ENCODE results near the gene AHNAK2. TPM values are rescaled to one million over a fixed set of nuclear protein-coding genes. Genes with fewer than 3 reads are reported as not detected.

Gene AHNAK2
- total and polyA plus RNA-seq, 2 experiments from 2014 or later = 17.8 to 78.0 TPM

DNA sequence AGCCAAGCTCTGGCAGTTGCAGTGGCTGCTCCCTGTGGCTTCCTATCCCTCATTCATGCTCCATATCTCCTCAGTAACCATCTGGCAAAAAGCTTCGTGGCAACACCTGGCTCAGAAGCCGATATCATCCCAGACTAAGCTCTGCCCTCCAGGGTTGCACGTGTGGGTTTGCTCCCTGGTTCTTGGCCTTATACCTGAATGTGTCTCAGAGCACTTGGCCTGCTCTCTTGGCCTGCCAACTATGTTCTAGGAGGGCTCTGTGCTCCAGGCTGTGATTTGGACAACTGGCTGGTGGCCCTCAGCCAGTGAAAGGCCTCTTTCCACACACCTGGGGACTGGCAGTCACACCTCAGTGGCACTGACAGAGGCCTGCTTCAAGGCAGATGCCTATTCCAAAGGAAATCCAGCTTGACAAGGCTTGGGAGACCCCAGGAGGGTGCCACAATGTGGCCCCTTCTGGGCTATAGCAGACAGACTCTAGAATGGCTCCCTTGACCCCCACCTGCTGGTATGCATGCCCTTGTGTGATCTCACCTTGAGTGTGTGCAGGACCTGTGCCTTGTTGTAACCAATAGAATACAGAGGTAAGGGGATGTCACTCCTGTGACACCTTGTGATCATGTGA lies 43.0 kb downstream of the AHNAK2 start:
- no peaks in the 10 kb centered on the region for H3K36me3 ChIP-seq
- peaks cover 95% of the 10 kb centered on the region for H3K27me3 ChIP-seq
- H3K4me1 ChIP-seq (ENCODE audit: low read depth) = peaks cover 10% of the 10 kb centered on the region
- no peak overlapping the region for H3K27ac ChIP-seq
- no peak overlapping the region for H3K4me3 ChIP-seq
- H3K9me3 ChIP-seq (ENCODE audit: low read depth) = no peaks in the 10 kb centered on the region
- TF ChIP-seq, protein P1, sequence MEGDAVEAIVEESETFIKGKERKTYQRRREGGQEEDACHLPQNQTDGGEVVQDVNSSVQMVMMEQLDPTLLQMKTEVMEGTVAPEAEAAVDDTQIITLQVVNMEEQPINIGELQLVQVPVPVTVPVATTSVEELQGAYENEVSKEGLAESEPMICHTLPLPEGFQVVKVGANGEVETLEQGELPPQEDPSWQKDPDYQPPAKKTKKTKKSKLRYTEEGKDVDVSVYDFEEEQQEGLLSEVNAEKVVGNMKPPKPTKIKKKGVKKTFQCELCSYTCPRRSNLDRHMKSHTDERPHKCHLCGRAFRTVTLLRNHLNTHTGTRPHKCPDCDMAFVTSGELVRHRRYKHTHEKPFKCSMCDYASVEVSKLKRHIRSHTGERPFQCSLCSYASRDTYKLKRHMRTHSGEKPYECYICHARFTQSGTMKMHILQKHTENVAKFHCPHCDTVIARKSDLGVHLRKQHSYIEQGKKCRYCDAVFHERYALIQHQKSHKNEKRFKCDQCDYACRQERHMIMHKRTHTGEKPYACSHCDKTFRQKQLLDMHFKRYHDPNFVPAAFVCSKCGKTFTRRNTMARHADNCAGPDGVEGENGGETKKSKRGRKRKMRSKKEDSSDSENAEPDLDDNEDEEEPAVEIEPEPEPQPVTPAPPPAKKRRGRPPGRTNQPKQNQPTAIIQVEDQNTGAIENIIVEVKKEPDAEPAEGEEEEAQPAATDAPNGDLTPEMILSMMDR (IDR thresholded peaks at IDR 0.05; ENCODE audit: low read depth, low read length) = no peak
- DNase-seq (ENCODE audit: low read depth in 1 of 2, low spot score in 1 of 2) = no peak

DNA sequence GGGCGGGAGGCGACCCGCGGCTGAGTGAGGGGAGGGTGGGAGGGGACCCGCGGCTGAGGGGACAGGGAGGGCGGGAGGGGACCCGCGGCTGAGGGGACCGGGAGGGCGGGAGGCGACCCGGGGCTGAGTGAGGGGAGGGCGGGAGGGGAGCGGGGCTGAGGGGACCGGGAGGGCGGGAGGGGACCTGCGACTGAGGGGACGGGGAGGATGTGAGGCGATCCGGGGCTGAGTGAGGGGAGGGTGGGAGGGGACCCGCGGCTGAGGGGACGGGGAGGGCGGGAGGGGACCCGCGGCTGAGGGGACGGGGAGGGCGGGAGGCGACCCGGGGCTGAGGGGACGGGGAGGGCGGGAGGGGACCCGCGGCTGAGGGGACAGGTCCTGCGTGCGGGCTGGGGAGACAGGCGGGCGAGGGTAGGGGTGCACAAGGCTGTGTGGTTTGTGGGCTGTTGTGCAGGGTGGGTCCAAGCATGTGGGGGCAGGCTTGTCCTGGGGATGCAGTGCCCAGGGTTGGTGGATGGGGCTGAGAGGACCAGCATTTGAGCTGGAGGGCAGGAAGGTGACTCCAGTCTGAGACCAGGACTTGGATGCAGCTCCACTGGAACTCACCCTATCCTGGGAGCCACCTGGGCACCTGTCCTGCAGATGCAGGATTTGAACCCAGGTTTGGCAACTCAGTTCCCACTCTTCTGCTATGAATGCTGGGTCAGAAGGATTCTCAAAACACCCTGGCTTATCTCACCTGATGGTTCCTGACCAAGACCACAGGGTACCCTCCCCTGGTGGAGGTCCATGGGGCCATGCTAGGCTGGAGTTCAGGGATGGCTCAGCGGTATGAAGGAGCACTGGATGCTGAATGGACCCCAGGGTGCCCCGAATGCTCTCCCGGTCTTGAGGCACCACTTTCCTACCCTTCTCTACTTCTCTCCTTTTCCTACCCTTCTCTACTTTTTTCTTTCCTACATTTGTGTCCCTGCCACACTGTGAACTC lies 44.1 kb downstream of the AHNAK2 start:
- TF ChIP-seq, protein P1 (IDR thresholded peaks at IDR 0.05; ENCODE audit: low read depth, low read length) = no peak
- Histone ChIP-seq H3K36me3 (no peaks in the 10 kb centered on the region), H3K27me3 (peaks cover 84% of the 10 kb centered on the region), H3K4me1 (ENCODE audit: low read depth) (peaks cover 14% of the 10 kb centered on the region), H3K27ac (no peak overlapping the region), H3K9me3 (ENCODE audit: low read depth) (no peaks in the 10 kb centered on the region), H3K4me3 (peak overlapping the region; percentile 38)
- DNase-seq (ENCODE audit: low read depth in 1 of 2, low spot score in 1 of 2) = no peak

DNA sequence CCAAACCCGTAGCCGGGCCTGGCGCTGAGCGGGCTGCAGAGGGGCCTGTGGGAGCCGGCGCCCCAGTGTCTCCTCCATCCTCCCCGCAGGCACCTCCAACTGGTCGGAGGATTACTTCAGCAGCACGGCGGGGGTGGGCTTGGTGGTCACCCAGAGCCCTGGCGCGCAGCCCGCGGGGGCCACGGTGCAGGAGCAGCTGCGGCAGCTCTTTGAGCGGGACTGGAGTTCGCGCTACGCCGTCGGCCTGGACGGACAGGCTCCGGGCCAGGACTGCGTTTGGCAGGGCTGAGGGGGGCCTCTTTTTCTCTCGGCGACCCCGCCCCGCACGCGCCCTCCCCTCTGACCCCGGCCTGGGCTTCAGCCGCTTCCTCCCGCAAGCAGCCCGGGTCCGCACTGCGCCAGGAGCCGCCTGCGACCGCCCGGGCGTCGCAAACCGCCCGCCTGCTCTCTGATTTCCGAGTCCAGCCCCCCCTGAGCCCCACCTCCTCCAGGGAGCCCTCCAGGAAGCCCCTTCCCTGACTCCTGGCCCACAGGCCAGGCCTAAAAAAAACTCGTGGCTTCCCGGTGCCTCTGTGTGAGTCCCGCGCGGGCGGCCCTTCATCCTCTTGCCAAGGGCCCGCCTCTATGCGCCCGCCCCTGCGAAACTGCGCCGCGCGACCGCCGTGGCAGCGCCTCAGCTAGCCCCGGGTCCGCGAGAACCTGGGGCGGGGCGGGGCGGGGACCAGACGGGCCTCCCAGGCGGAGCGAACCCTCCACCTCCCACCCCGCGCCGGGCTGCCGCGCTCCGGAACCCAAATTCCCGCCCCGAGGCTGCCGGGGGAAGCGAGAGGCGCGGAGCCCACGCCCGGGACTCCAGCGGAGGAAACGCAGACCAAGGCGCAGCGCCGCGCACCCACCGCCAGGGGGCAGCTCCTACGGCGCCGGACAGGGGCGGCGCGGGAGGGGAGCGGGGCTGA lies 45.2 kb downstream of the AHNAK2 start:
- Histone ChIP-seq H3K36me3 (no peaks in the 10 kb centered on the region), H3K9me3 (ENCODE audit: low read depth) (no peaks in the 10 kb centered on the region), H3K4me3 (peak overlapping the region; percentile 38), H3K27ac (no peak overlapping the region), H3K27me3 (peaks cover 73% of the 10 kb centered on the region), H3K4me1 (ENCODE audit: low read depth) (peaks cover 22% of the 10 kb centered on the region)
- TF ChIP-seq, protein P1 (IDR thresholded peaks at IDR 0.05; ENCODE audit: low read depth, low read length) = peak; percentile 66
- peak; percentile 88 to 89 for DNase-seq (ENCODE audit: low read depth in 1 of 2, low spot score in 1 of 2)

DNA sequence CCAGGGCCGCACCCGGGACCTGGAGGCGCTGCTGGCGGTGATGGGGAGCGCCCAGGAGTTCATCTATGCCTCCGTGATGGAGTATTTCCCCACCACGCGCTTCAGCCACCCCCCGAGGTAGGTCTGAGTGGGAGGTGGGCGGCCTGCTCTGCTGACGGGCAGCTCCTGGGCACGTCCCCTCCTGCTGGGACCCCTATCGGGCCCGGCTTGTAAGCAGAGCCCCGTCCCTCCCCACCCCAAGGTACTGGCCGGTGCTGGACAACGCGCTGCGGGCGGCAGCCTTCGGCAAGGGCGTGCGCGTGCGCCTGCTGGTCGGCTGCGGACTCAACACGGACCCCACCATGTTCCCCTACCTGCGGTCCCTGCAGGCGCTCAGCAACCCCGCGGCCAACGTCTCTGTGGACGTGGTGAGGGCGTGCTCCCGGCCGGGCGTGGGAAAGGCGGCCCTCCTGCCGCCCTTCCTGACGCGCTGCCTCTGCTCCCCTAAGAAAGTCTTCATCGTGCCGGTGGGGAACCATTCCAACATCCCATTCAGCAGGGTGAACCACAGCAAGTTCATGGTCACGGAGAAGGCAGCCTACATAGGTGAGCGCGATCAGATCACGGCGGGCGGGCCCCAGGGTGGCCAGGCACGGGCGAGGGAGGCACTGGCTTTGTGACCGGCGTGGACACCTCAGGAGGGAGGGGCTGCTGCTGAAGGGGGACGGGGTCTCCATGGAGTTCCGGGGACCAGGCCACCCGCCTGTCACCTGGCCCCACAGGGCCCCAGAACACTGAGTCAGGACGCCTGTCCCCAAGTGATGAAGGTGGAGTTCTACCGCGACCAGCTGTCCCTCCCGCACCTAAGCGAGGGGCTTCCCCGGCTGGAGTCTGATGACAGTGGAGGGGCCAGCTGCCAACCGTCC lies 46.2 kb downstream of the AHNAK2 start:
- H3K36me3 ChIP-seq = no peaks in the 10 kb centered on the region
- DNase-seq (ENCODE audit: low read depth in 1 of 2, low spot score in 1 of 2) = peak; percentile 6 to 47
- peaks cover 64% of the 10 kb centered on the region for H3K27me3 ChIP-seq
- H3K4me1 ChIP-seq (ENCODE audit: low read depth) = peaks cover 31% of the 10 kb centered on the region
- H3K9me3 ChIP-seq (ENCODE audit: low read depth) = no peaks in the 10 kb centered on the region
- TF ChIP-seq, protein P1 (IDR thresholded peaks at IDR 0.05; ENCODE audit: low read depth, low read length) = no peak
- no peak overlapping the region for H3K27ac ChIP-seq
- peak overlapping the region; percentile 38 for H3K4me3 ChIP-seq

Data from cardiac muscle cell (in vitro differentiated cells and primary cell).